K562 (cell line): ENCODE measurements around the gene TRPC4AP.

Experiments used
- DNMT1 ChIP-seq: fragments of 450-650 bp; IDR thresholded peaks from 2 replicates; pipeline ENCODE4 v1.6.1; 2016; ENCODE audit warnings: antibody characterized with exemption, mild to moderate bottlenecking
- HCFC1 ChIP-seq: IDR thresholded peaks from 2 replicates; pipeline ENCODE4 v1.6.1; 2012; ENCODE audit warnings: low read depth, low read length, improper control_type of control experiment

- no peak for TF ChIP-seq HCFC1
- no peak for TF ChIP-seq DNMT1
These were observed 93.6 kb downstream of the TRPC4AP start for GRCh38 chr20:34999021-34999451.
